Inferior parietal cortex (tissue), 1 donor: ENCODE data around the gene LYVE1.

ENCODE experiments used
- DNase-seq: peaks from one replicate; pipeline ENCODE4 v3.0.0-alpha.2; 2016; ENCODE audit errors: extremely low spot score

Gene LYVE1

GRCh38 chr11:10522921-10523320 is 45.5 kb downstream of the LYVE1 start:
- peak; percentile 38 for DNase-seq

GRCh38 chr11:10522276-10522675 is 46.2 kb downstream of the LYVE1 start:
- DNase-seq = peak; percentile 64

- peak; percentile 3 for DNase-seq
Measured at GRCh38 chr11:10520562-10520961, 47.9 kb downstream of the LYVE1 start.

- DNase-seq = no peak
Measured at GRCh38 chr11:10519630-10520029, 48.8 kb downstream of the LYVE1 start.

GRCh38 chr11:10518891-10519290 is 49.6 kb downstream of the LYVE1 start:
- DNase-seq = peak; percentile 20

GRCh38 chr11:10518123-10518522 is 50.3 kb downstream of the LYVE1 start:
- no peak for DNase-seq

- peak; percentile 5 for DNase-seq
Measured at GRCh38 chr11:10515418-10515817, 53.0 kb downstream of the LYVE1 start.

GRCh38 chr11:10514709-10515108 is 53.8 kb downstream of the LYVE1 start:
- no peak for DNase-seq

GRCh38 chr11:10514202-10514601 is 54.3 kb downstream of the LYVE1 start:
- peak; percentile 8 for DNase-seq

- DNase-seq = no peak
Measured at GRCh38 chr11:10511181-10511621, 57.3 kb downstream of the LYVE1 start.
